Activated CD8-positive, alpha-beta memory T cell treated with anti-CD3 and anti-CD28 coated beads, Interleukin-2, amount 10 ng/mL, durations not matched to agents 7 days and 5 days (primary cell): ENCODE results near the gene TNN. TPM values are rescaled to one million over a fixed set of nuclear protein-coding genes. Genes with fewer than 3 reads are reported as not detected.
A peak's percentile ranks its signal among the peaks of the same experiment; 100 is the strongest.

Source experiments
- ATAC-seq: fragments of 150-1000 bp; cut with Tn5 transposase; one replicate; pipeline ENCODE4 v1.10.0; 2021; ENCODE audit warnings: moderate library complexity
- CTCF ChIA-PET: fragments of 350-600 bp; sonication (Branson Sonifier 250); formaldehyde crosslinking; loops from one replicate; lab custom pipeline; 2021; ENCODE audit warnings: antibody characterized with exemption; lab: Charles Lee
- DNase-seq: peaks from one replicate; pipeline ENCODE4 v3.0.0-alpha.2; 2020
- H3K27ac Mint-ChIP-seq: one replicate; pipeline ENCODE4 v1.8.0; 2021; ENCODE audit warnings: mild to moderate bottlenecking, mixed read lengths
- H3K27me3 Mint-ChIP-seq: one replicate; pipeline ENCODE4 v1.8.0; 2021; ENCODE audit warnings: mixed read lengths
- H3K36me3 Mint-ChIP-seq: one replicate; pipeline ENCODE4 v1.8.0; 2021; ENCODE audit warnings: mild to moderate bottlenecking, mixed read lengths
- H3K4me1 Mint-ChIP-seq: one replicate; pipeline ENCODE4 v1.8.0; 2021; ENCODE audit warnings: mixed read lengths
- H3K4me3 Mint-ChIP-seq: one replicate; pipeline ENCODE4 v1.8.0; 2021; ENCODE audit warnings: mild to moderate bottlenecking, moderate library complexity, mixed read lengths
- H3K9me3 Mint-ChIP-seq: one replicate; pipeline ENCODE4 v1.8.0; 2022; ENCODE audit warnings: low read depth, mixed read lengths
- total RNA-seq, 2 experiments: library from RNA; stranded (reverse); gene quantifications; one replicate each; pipeline ENCODE4 v1.2.3, GENCODE V29; 2021

TNN gene
- total RNA-seq, 2 experiments from 2014 or later = not detected

GRCh38 chr1:175167861-175168260, 100.2 kb downstream of the TNN start:
- CTCF ChIA-PET = interaction anchor here (0.7 to 3.7 kb wide), 3 partner anchors 12 to 22 kb away, joined by 3 to 20 read pairs (median 13); no protein-coding TSS in a partner anchor
- H3K4me1 Mint-ChIP-seq = peaks cover 31% of the 10 kb centered on the region
- H3K4me3 Mint-ChIP-seq = no peak overlapping the region

GRCh38 chr1:175168782-175169181, 101.1 kb downstream of the TNN start:
- peaks cover 34% of the 10 kb centered on the region for H3K4me1 Mint-ChIP-seq
- no peak overlapping the region for H3K4me3 Mint-ChIP-seq
- no peak overlapping the region for H3K27ac Mint-ChIP-seq
- ATAC-seq (no peak), DNase-seq (no peak)
- H3K27me3 Mint-ChIP-seq = no peaks in the 10 kb centered on the region
- CTCF ChIA-PET = interaction anchor here (0.7 to 3.7 kb wide), 3 partner anchors 13 to 148 kb away, joined by 3 to 20 read pairs (median 13); no protein-coding TSS in a partner anchor
- H3K36me3 Mint-ChIP-seq = peaks cover 48% of the 10 kb centered on the region
- no peaks in the 10 kb centered on the region for H3K9me3 Mint-ChIP-seq

More at GRCh38 chr1:175167861-175168260, 100.2 kb downstream of the TNN start:
- ATAC-seq (no peak), DNase-seq (no peak)
- H3K9me3 Mint-ChIP-seq = no peaks in the 10 kb centered on the region
- no peaks in the 10 kb centered on the region for H3K27me3 Mint-ChIP-seq
- no peak overlapping the region for H3K27ac Mint-ChIP-seq
- H3K36me3 Mint-ChIP-seq = peaks cover 52% of the 10 kb centered on the region

GRCh38 chr1:175169286-175170018, 101.8 kb downstream of the TNN start:
- Mint-ChIP-seq H3K36me3 (peaks cover 52% of the 10 kb centered on the region), H3K27me3 (no peaks in the 10 kb centered on the region), H3K4me1 (peaks cover 39% of the 10 kb centered on the region), H3K9me3 (no peaks in the 10 kb centered on the region), H3K4me3 (no peak overlapping the region), H3K27ac (peak overlapping the region; percentile 15)
- ATAC-seq (no peak), DNase-seq (no peak)
- CTCF ChIA-PET = interaction anchor here (0.5 to 3.7 kb wide), 5 partner anchors 14 to 148 kb away, joined by 3 to 20 read pairs (median 4); no protein-coding TSS in a partner anchor

GRCh38 chr1:175171036-175171913, 103.6 kb downstream of the TNN start:
- CTCF ChIA-PET = interaction anchor here (0.8 to 4.2 kb wide), 3 partner anchors 12 to 25 kb away, joined by 3 to 20 read pairs (median 13); no protein-coding TSS in a partner anchor
- no peaks in the 10 kb centered on the region for H3K27me3 Mint-ChIP-seq
- H3K4me3 Mint-ChIP-seq = no peak overlapping the region
- no peak for ATAC-seq
- peaks cover 55% of the 10 kb centered on the region for H3K36me3 Mint-ChIP-seq
- peaks cover 50% of the 10 kb centered on the region for H3K4me1 Mint-ChIP-seq
- DNase-seq = no peak
- H3K27ac Mint-ChIP-seq = no peak overlapping the region
- H3K9me3 Mint-ChIP-seq = no peaks in the 10 kb centered on the region

GRCh38 chr1:175172503-175172902, 104.9 kb downstream of the TNN start:
- no peak for ATAC-seq
- H3K4me3 Mint-ChIP-seq = no peak overlapping the region
- no peaks in the 10 kb centered on the region for H3K9me3 Mint-ChIP-seq
- no peaks in the 10 kb centered on the region for H3K27me3 Mint-ChIP-seq
- DNase-seq = no peak
- H3K27ac Mint-ChIP-seq = no peak overlapping the region
- peaks cover 50% of the 10 kb centered on the region for H3K4me1 Mint-ChIP-seq
- CTCF ChIA-PET = interaction anchor here (2.7 to 4.2 kb wide), 2 partner anchors 18 to 26 kb away, joined by 10 to 13 read pairs; no protein-coding TSS in a partner anchor
- peaks cover 61% of the 10 kb centered on the region for H3K36me3 Mint-ChIP-seq

GRCh38 chr1:175173531-175173930, 105.9 kb downstream of the TNN start:
- DNase-seq = no peak
- H3K27ac Mint-ChIP-seq = no peak overlapping the region
- H3K27me3 Mint-ChIP-seq = no peaks in the 10 kb centered on the region
- H3K4me3 Mint-ChIP-seq = no peak overlapping the region
- H3K36me3 Mint-ChIP-seq = peaks cover 68% of the 10 kb centered on the region
- CTCF ChIA-PET = interaction anchor here (1.2 to 4.2 kb wide), 5 partner anchors 9 to 27 kb away, joined by 3 to 13 read pairs (median 6); no protein-coding TSS in a partner anchor
- peaks cover 48% of the 10 kb centered on the region for H3K4me1 Mint-ChIP-seq
- no peaks in the 10 kb centered on the region for H3K9me3 Mint-ChIP-seq
- no peak for ATAC-seq

GRCh38 chr1:175174309-175175102, 106.9 kb downstream of the TNN start:
- DNase-seq (no peak), ATAC-seq (peak; percentile 30)
- CTCF ChIA-PET = interaction anchor here (0.8 to 4.2 kb wide), 6 partner anchors 10 to 144 kb away, joined by 3 to 13 read pairs (median 4); no protein-coding TSS in a partner anchor
- Mint-ChIP-seq H3K36me3 (peaks cover 70% of the 10 kb centered on the region), H3K4me3 (no peak overlapping the region), H3K9me3 (no peaks in the 10 kb centered on the region), H3K27me3 (no peaks in the 10 kb centered on the region), H3K4me1 (peaks cover 40% of the 10 kb centered on the region), H3K27ac (peak overlapping the region; percentile 35)

- H3K36me3 Mint-ChIP-seq = peaks cover 62% of the 10 kb centered on the region
- H3K9me3 Mint-ChIP-seq = no peaks in the 10 kb centered on the region
- DNase-seq (no peak), ATAC-seq (no peak)
- H3K27ac Mint-ChIP-seq = no peak overlapping the region
- H3K27me3 Mint-ChIP-seq = no peaks in the 10 kb centered on the region
- peaks cover 25% of the 10 kb centered on the region for H3K4me1 Mint-ChIP-seq
- CTCF ChIA-PET = interaction anchor here (1.4 to 1.7 kb wide), 2 partner anchors 13 to 141 kb away, joined by 4 to 8 read pairs; no protein-coding TSS in a partner anchor
- no peak overlapping the region for H3K4me3 Mint-ChIP-seq
Observed at GRCh38 chr1:175176246-175176645, 108.6 kb downstream of the TNN start.

- Mint-ChIP-seq H3K27me3 (no peaks in the 10 kb centered on the region), H3K4me1 (peaks cover 25% of the 10 kb centered on the region), H3K9me3 (no peaks in the 10 kb centered on the region), H3K36me3 (peaks cover 64% of the 10 kb centered on the region), H3K4me3 (no peak overlapping the region), H3K27ac (no peak overlapping the region)
- CTCF ChIA-PET = interaction anchor here (0.7 to 1.3 kb wide), 2 partner anchors 26 to 141 kb away, joined by 3 read pairs; no protein-coding TSS in a partner anchor
- DNase-seq (no peak), ATAC-seq (no peak)
Observed at GRCh38 chr1:175178056-175178455, 110.4 kb downstream of the TNN start.

- H3K4me3 Mint-ChIP-seq = no peak overlapping the region
- peaks cover 67% of the 10 kb centered on the region for H3K36me3 Mint-ChIP-seq
- H3K4me1 Mint-ChIP-seq = peaks cover 27% of the 10 kb centered on the region
- DNase-seq (no peak), ATAC-seq (no peak)
- no peaks in the 10 kb centered on the region for H3K9me3 Mint-ChIP-seq
- no peak overlapping the region for H3K27ac Mint-ChIP-seq
- CTCF ChIA-PET = interaction anchor here (0.7 kb wide), 1 partner anchor 141 kb away, joined by 3 read pairs; no protein-coding TSS in a partner anchor
- no peaks in the 10 kb centered on the region for H3K27me3 Mint-ChIP-seq
Observed at GRCh38 chr1:175178456-175178855, 110.8 kb downstream of the TNN start.

GRCh38 chr1:175179837-175180590, 112.4 kb downstream of the TNN start:
- no peaks in the 10 kb centered on the region for H3K9me3 Mint-ChIP-seq
- DNase-seq = no peak
- ATAC-seq = no peak
- peaks cover 63% of the 10 kb centered on the region for H3K36me3 Mint-ChIP-seq
- peaks cover 22% of the 10 kb centered on the region for H3K4me1 Mint-ChIP-seq
- CTCF ChIA-PET = interaction anchor here (0.7 to 1.7 kb wide), 4 partner anchors 9 to 153 kb away, joined by 3 to 5 read pairs (median 3); no protein-coding TSS in a partner anchor
- no peak overlapping the region for H3K4me3 Mint-ChIP-seq
- H3K27me3 Mint-ChIP-seq = no peaks in the 10 kb centered on the region
- no peak overlapping the region for H3K27ac Mint-ChIP-seq
